ENCODE measurements around the gene SH3D19.
"Not testable (repeated sequence)": the region's sequence is repeated elsewhere in the genome, so short reads cannot be mapped to it uniquely, and the experiment has no call there.

SH3D19 gene

GRCh38 chr4:151267104-151267503 is 58.3 kb downstream of the SH3D19 start:
- DNase-seq: no peak

- no peak for DNase-seq
These were observed 58.9 kb downstream of the SH3D19 start for GRCh38 chr4:151266497-151266896.

- DNase-seq: no peak
These were observed 62.0 kb downstream of the SH3D19 start for GRCh38 chr4:151263455-151263854.

- DNase-seq: no peak
These were observed 64.9 kb downstream of the SH3D19 start for GRCh38 chr4:151260526-151260925.

GRCh38 chr4:151259752-151260151 is 65.7 kb downstream of the SH3D19 start:
- DNase-seq: no peak

GRCh38 chr4:151257704-151258103 is 67.7 kb downstream of the SH3D19 start:
- no peak for DNase-seq

GRCh38 chr4:151256134-151256533 is 69.3 kb downstream of the SH3D19 start:
- no peak for DNase-seq

GRCh38 chr4:151255680-151256079 is 69.7 kb downstream of the SH3D19 start:
- not testable (repeated sequence) for DNase-seq

GRCh38 chr4:151255226-151255625 is 70.2 kb downstream of the SH3D19 start:
- not testable (repeated sequence) for DNase-seq

- no peak for DNase-seq
These were observed 73.7 kb downstream of the SH3D19 start for GRCh38 chr4:151251603-151252304.

GRCh38 chr4:151250706-151251105 is 74.7 kb downstream of the SH3D19 start:
- DNase-seq: no peak

- no peak for DNase-seq
These were observed 76.9 kb downstream of the SH3D19 start for GRCh38 chr4:151248519-151248918.

GRCh38 chr4:151247395-151247794 is 78.0 kb downstream of the SH3D19 start:
- no peak for DNase-seq

GRCh38 chr4:151246742-151247141 is 78.7 kb downstream of the SH3D19 start:
- no peak for DNase-seq

GRCh38 chr4:151242305-151242704 is 83.1 kb downstream of the SH3D19 start:
- DNase-seq: no peak

GRCh38 chr4:151239608-151240007 is 85.8 kb downstream of the SH3D19 start:
- DNase-seq: no peak

GRCh38 chr4:151238477-151238876 is 86.9 kb downstream of the SH3D19 start:
- DNase-seq: no peak

- DNase-seq: no peak
These were observed 89.4 kb downstream of the SH3D19 start for GRCh38 chr4:151236036-151236435.

GRCh38 chr4:151235373-151235772 is 90.0 kb downstream of the SH3D19 start:
- not testable (repeated sequence) for DNase-seq

GRCh38 chr4:151233600-151233999 is 91.8 kb downstream of the SH3D19 start:
- no peak for DNase-seq

GRCh38 chr4:151231915-151232595 is 93.3 kb downstream of the SH3D19 start:
- no peak for DNase-seq

GRCh38 chr4:151228189-151229119 is 97.0 kb downstream of the SH3D19 start:
- no peak for DNase-seq

GRCh38 chr4:151227731-151228130 is 97.7 kb downstream of the SH3D19 start:
- no peak for DNase-seq

Measured in T1000 (cell line).